NCI-H146 treated with DMSO at 0.1 percent for 48 hours (cell line): ENCODE data around the gene IL10.
"Not testable (repeated sequence)": the region's sequence is repeated elsewhere in the genome, so short reads cannot be mapped to it uniquely, and the experiment has no call there.

Source experiments
- DNase-seq: peaks from one replicate; lab custom pipeline; 2025; ENCODE audit not compliant: unreplicated experiment; lab: John Stamatoyannopoulos, UW

IL10 gene

DNA sequence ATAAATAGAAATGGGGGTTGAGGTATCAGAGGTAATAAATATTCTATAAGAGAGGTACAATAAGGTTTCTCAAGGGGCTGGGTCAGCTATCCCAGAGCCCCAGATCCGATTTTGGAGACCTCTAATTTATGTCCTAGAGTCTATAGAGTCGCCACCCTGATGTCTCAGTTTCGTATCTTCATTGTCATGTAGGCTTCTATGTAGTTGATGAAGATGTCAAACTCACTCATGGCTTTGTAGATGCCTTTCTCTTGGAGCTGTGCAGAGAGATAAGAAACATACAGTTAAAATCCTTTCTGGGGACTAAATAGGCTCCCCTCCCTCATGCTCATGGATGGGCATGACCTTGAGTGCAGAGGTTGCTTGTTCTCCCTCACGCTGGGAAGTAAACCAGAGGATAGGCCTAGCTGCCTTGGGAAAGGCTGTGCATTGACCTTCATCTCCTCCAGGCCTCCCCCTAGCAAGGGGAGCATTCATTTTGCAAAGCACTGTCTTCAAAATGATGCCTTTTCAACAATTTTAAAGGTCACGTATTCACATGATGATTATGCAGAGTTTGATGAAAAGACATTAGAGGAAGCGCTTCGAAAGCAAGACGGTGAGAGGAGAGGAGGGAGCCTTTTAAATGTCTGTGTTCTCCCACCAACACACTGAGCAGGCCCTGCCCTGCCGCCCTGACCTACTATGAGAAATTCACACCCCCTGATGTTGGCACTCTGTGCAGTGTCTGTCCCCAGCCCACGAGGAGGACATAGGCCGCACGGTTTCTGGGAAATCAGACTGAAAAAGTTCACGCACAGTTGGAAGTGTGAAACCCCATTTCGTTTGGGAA is 3.6 kb downstream of the IL10 start:
- no peak for DNase-seq

DNA sequence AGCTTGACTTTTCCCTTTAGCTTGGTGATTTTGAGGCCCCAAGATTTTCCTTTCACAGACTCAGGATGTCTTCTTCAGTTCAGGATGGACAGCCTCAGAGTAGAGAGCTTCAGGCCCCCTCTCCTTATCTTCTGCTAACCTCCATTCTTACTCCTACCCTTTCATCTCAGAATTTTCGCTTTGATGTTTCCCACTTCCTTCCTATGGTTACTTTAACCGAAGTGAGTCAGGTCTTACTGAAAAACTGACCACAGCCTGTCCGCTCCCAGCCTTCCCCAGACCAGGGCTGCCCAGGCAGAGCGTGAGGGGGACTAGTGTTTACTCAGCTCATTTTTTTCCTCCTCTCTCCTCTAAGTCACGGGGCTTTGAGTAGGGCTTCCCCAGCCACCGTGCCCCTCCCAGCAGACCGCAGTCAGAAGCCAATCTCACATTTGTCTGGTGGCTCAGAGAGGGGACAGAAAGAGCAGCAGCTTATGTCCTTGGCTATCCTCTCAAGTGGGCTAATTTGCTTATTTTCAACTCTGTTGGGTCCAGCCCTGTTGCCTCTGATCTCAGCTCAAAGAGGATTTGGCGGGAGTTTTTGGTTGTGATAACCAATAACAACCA is 5.9 kb downstream of the IL10 start:
- no peak for DNase-seq

DNA sequence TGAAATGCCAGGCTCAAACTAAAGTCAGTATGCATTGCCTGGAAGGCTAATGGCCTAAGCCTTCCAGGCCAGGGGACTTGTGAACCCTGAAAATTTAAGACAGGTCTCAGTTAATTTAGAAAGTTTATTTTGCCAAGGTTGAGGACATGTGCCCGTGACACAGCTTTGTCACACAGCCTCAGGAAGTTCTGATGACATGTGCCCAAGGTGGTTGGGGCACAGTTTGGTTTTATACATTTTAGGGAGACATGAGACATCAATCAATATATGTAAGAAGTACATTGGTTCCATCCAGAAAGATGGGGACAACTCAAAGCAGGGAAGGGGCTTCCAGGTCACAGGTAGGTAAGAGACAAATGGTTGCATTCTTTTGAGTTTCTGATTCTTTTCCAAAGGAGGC is 6.5 kb downstream of the IL10 start:
- not testable (repeated sequence) for DNase-seq

DNA sequence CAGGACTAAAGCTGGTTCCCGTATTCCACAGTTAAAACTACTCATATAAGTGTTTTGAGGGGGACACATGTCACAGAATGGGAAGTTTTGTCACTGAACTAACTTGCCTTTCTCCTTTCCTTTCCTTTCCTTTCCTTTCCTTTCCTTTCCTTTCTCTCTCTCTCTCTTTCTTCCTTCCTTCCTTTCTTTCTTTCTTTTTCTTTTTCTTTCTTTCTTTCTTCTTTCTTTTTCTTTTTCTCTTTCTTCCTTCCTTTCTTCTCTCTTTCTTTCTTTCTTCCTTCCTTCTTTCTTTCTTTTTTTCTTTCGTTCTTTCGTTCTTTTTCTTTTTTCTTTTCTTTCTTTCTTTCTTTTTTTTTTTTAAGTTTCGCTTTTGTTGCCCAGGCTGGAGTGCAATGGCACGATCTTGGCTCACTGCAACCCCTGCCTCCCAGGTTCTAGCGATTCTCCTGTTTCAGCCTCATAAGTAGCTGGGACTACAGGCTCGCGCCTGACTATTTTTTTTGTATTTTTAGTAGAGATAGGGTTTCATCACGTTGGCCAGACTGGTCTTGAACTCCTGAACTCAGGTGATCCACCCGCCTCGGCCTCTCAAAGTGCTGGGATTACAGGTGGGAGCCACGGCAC is 9.4 kb downstream of the IL10 start:
- DNase-seq = not testable (repeated sequence)

DNA sequence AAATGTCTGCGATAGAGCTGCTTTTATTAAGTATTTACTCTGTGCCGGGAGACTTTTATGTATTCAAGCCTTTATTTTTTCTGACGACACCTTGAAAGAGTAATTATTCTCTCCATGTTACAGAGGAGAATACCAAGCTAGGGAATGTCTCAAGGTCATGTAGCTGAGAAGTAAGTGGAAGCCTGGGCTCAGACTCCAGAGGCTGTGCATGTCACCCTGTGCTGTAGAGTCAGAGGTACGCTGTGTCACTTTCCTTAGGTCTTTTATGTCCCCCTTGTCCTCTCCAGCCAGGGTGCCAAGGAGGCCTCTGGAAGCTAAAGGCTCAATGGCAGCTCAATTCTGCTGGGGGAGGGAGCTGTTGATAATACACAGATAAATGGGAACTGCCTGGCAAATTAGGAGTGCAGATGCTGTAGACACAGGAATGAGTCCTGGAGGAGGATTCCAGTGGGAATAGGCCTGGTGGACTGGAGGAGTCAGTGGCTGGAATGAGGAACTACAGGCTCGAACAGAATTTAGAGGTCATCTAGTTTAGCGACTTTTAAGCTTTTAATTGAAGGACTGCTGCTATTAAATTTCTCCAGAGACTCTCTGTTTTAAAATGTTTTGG is 11.0 kb downstream of the IL10 start:
- no peak for DNase-seq

DNA sequence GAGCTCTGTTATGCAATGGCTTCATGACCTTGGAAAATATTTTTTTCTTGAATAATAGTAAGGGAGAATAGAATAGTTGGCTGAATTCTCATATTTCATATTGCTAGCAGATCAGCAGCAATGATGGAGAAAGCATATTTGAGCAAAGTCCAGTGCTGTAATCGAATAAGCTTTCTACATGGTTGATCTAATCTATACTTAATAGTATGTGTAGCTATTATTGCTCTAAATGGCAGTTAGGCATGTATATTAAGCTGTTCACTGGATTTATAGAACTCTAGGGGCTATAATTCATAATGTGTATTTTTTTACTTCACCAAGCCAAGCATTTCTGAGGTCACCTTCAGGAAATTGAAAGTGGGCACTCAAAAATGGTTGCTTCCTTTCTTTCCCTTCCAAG is 11.7 kb downstream of the IL10 start:
- no peak for DNase-seq

DNA sequence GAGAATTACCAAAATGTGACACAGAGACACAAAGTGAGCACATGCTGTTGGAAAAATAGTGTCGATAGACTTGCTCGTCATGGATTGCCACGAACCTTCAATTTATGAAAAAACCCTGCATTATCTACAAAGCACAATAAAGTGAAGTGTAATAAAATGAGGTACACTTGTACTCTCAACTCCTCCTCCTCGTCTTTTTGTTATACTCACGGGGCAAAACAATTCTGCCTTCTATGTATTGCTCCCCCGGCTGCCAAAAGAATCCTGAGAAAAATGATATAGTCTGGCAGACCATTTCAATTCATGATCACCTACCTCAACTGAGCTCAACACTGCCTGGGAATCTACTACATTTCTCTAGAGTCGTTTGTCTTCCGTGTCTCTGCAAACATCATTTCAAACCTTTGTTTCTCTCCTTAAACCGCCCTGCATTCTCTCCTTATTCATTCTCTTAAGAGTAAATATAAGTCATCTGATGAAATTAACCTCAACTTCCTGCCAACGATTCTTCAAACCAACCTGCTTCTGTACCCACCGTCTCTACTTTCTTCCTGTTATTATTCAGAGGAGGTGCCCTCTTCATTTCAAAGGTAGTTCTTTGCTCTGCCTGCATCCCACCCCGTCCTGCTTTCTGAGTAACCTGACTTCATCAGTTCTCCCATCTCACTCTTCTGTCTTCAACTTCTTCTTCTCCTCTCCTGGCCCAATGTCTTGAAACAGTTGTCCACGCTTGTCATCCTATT is 14.6 kb downstream of the IL10 start:
- DNase-seq = no peak

DNA sequence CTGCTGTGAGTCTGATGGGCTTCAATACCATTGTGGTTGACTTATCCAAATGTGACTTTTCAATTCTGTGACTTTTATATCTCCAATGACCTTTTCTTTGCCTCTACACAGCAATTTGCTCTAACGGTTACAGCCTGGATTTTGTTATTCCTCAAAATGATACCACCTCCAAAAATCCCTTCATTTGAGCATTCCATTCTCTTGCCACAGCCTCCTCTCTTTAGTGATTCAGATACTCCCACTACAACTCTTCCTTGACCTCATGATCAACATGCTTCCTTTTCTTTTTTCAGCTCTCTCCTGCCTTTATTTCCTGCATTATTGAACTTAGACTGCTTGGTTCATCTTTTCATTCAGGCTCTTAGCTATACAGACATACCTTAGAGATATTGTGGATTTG is 18.3 kb downstream of the IL10 start:
- DNase-seq = no peak

DNA sequence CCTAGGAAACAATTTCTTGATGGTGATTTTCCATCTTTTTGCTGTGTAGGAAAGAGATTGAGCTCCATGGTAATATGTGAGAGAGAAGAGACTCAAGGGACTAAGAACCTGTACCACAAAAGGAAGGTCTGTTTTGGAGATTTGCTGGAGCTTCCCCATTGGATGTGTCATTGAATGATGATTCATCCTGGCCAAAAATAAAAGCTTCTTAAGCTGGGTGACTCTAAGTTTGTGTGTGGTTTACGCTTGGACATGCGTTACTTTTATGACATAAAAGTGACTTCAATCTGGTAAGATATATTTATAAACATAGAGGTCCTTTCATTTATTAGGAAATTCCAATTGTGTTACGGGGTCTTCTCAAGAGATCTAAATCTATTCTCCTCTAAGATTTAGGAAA is 19.2 kb downstream of the IL10 start:
- no peak for DNase-seq

DNA sequence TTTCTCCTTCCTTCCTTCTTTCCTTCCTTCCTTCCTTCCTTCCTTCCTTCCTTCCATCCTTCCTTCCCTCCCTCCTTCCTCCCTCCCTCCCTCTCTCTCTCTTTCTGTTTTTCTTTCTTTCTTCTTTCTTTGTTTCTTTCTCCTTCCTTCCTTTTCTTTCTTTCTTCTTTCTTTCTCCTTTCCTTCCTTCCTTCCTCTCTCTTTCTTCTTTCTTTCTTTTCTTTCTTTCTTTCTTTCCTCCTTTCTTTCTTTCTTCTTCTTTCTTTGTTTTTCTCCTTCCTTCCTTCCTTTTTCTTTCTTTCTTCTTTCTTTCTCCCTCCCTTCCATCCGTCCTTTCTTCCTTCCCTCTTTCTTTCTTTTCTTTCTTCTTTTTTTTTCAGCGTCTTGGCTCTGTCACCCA is 19.8 kb downstream of the IL10 start:
- DNase-seq = no peak

DNA sequence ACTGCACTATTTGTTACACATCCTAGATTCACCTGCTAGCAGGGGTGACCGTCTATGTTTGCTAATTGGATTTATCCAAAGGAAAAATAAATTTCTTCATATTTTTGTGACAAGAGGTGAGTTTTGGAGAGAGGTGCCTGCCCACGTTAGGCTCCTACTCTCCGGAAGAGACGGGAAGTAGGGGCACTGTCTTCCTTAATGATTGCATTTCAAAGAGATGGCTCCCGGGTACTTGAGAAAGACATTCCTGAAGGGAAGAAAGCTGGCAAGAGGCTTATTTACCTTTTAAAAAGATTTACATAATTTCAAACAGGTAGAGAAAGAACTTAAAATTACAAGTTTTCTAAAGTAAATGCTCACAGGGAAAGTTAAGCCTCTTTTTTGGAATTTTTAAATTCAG is 20.4 kb downstream of the IL10 start:
- DNase-seq = no peak

DNA sequence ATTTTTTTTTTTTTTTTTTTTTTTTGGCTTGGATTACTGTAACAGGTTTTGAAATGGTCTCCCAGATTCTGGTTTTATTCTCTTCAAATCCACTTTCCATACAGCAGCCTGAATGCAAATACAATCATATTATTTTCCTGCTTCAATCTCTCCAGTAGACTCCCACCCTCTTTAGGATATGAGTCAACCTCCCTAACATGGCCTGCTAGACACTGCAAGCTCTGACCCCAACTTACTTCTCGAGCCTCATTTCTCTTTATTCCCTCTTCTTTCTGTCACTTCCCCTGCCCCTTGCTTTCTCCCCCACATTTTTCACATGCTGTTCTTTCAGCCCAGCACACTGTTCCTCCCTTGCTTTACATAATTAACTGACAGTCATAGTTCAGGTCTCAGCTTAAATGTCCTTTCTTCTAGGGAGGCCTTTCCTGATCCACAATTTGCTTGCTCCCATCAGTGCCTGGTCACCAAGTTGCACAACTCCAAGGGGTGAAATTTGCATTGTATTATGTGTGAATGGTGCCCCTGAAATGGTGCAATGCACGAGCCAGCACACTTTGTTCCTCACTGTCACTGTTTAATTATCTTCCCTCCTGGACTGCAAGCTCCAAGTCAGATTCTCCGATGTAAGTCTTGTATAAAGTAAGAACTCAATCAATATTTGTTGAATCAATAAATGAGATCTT is 23.8 kb downstream of the IL10 start:
- no peak for DNase-seq

DNA sequence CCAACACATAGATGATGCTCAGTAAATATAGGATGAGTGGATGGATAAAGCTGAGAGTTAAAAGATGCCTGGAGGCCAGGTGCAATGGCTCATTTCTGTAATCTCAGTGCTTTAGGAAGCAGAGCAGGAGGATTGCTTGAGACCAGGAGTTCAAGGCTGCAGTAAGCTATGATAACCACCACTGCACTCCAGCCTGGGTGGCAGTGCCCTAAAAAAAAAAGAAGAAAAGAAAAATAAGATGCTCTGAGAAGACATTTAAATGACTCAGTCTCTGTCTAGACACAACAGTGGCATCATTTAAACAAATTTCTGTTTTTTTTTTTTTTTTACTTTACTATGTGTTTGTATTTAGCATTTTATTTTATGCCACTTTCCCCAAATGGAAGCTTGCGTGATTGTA is 27.0 kb downstream of the IL10 start:
- DNase-seq = no peak

DNA sequence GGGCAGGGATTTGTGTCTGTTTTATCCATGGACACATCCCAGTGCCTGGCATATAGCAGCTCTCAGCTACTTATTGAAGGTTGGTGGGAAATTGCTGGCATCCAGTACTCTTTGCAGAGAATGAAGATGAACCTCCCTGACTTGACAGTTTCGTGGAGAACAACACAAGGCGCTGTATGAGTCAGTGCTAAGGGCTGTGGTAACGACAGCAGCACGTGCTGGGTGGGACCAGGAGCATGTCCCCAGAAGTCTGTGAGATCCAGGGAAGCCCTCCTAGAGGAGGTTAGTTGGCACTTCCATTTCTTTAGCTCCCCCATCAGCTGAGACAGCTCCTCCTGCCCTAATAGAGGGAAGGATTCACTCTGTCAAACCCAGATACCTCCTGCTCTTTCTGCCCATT is 27.6 kb downstream of the IL10 start:
- DNase-seq = no peak

DNA sequence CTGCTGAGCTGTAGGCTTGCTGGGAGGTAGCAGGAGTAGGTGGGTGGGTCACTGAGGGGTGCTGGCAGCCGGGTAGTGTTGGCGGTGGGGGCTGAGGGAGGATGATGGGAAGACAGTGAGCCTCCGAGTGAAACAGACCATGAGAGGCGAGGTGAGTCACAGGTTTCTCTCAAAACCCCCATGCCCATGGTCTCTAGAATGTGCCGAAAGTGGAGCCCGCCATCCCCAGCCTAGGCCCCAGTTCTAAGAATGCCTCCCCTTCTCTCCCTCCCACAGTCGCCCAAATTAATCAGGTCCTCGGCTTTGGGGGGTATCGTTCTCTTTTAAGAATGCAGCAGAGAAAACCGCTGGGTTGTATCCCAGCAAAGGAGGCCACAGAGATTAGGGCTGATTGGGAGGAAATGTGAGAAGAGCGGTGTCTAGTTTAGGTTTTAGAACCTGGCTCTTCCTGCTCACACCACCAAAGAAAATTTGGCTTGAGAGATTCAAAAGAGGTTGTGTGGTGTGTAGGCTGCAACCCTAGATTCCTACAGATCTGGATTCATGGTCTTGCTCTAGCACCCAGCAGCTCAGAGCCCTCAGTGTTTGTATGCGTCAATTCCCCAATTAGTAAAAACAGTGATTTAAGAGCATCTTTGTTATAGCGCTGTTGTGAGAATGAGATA is 29.4 kb downstream of the IL10 start:
- no peak for DNase-seq

DNA sequence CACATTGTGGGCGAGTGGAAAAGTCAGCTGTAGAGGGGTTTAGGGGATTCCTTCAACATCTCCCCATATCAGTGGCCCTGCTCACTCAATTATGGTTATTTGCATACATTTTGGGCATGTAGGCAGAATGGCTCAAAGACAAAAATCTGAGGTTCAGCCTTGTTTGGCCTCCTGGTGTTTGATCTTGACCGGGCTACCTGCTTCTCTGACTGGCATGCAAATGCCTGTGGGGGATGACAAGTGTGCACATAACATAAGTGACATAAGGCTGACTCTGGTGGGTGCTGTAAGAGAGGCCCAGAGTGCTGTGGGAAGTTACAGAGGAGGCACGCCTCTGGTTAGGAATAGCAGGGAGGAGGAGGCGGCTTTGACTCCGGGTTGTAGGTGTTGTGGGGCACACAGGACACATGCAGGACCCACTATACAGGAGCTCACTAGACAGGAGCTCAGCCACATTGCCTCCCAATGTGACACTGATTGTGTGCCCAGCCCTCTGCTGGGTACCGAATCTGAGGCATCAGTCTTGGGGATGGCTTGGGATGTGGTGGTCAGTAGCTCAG is 31.1 kb downstream of the IL10 start:
- DNase-seq = no peak

DNA sequence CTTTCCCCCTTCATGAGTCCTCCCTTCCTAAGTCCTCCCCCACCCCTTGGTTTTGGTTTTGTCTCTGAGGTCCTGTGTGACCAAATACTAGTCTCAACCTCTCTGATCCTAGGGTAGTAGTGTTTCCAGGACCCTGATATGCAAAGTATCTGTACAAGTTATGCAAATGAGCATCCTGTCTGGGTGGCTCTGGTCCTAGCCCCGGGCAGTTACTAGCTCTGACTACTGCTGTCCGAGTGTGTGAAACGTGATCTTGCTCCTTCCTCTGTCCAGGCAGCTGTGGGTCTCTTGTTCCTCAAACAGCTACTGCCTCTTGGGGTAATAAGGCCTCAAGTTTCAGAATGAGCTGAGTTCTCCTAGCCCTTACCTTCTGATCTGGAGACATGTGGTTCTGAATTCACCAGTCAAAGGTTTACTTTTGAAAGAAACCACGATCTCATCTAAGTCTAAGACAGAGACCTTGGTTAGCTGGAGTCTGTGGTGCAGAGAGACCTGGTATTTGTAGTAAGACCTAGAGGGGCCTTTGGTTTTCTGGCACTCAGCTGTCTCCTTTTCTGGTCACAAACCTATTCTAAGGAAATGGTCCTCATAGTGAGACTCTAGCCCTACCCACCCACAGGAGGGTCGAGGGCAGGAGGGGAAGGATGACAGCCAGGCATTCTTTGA is 32.8 kb downstream of the IL10 start:
- DNase-seq = no peak

DNA sequence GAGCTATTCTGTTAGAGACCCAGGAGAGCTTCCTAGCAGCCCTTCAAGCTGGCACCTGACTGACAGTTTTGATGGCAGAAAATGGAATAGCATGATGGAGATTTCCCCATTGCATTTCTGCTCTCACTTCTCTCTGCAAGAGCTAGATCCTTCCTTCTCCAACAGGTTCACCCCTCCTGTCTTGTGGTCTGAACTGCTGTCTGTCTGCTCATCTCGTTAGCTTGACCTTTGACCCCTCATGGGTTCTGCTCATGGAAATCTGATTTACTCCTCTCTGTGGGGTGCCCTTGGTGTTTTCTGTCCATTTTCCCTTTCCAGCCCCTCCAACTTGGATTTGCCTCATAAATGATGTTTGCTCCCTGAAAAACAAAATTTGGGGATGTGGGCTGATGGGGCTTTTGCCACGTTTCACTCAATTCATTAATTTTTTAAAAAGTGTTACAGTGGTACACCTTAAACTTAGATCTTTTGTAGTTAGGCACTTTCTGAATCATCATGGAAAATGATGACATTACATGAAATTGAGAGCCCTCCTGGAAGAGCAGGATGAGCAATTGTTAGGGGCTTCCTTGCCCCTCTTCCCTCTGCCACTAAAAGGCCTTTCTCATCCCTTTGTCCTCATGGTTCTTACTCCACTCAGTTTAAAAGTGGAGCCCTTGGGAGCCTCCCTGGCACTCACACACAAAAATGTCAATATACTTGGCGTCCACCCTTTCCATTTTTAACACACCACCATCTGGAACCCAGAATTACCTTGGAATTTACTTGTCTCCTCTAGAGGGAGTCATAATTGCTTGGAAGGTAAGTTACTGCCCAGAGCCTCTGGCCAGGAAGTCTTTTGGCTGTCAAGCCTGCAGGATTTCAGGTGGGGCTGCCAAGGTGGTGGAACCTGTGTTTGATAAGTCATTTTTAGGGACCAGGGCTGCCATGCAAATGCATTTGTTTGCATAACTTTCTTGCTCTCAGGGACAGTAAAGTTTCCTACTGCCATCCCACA is 33.6 kb downstream of the IL10 start:
- DNase-seq = no peak
